ENCODE results near the gene RIPPLY3.

DNA sequence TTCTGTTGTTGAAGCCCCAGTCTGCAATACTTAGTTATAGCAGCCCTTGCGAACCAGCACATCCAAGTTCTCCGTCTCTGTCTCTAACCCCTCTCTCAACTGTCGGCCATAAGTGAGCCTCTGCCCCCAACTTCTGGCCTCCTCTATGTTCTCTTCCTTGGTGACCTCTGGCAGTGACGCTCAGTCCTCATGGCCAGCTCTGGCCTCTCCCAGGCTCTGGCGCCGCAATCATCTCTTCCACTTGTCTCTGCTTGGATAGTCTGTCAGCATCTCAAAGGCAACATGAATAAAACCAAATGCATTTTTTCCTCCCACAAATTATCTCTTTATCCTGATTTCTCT lies 31.7 kb upstream of the RIPPLY3 start:
- TF ChIP-seq, protein P1, sequence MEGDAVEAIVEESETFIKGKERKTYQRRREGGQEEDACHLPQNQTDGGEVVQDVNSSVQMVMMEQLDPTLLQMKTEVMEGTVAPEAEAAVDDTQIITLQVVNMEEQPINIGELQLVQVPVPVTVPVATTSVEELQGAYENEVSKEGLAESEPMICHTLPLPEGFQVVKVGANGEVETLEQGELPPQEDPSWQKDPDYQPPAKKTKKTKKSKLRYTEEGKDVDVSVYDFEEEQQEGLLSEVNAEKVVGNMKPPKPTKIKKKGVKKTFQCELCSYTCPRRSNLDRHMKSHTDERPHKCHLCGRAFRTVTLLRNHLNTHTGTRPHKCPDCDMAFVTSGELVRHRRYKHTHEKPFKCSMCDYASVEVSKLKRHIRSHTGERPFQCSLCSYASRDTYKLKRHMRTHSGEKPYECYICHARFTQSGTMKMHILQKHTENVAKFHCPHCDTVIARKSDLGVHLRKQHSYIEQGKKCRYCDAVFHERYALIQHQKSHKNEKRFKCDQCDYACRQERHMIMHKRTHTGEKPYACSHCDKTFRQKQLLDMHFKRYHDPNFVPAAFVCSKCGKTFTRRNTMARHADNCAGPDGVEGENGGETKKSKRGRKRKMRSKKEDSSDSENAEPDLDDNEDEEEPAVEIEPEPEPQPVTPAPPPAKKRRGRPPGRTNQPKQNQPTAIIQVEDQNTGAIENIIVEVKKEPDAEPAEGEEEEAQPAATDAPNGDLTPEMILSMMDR (optimal IDR thresholded peaks at IDR 0.05 in 1 of 3, IDR thresholded peaks at IDR 0.05 in 1 of 3, conservative IDR thresholded peaks at IDR 0.05 in 1 of 3; ENCODE audit: extremely low read depth in 1 of 3, insufficient read depth in 2 of 3, low read length in 3 of 3) = no peak
- no peak for TF ChIP-seq EZH2 (IDR thresholded peaks at IDR 0.05; ENCODE audit: low read length)

Data from keratinocyte (primary cell).